Measurements from ENCODE around the gene SEC22C. TPM values are rescaled to one million over a fixed set of nuclear protein-coding genes. Genes with fewer than 3 reads are reported as not detected.
A peak's percentile ranks its signal among the peaks of the same experiment; 100 is the strongest.
"Not testable (repeated sequence)": the region's sequence is repeated elsewhere in the genome, so short reads cannot be mapped to it uniquely, and the experiment has no call there.

Gene SEC22C
- total RNA-seq, 1 experiment from 2014 or later: 53.0 TPM

- Histone ChIP-seq H3K4me3 (ENCODE audit: insufficient read depth, low read depth, low read length) (no peak overlapping the region), H3K27me3 (ENCODE audit: control insufficient read depth, insufficient read depth, low read length) (no peaks in the 10 kb centered on the region), H3K36me3 (replicated peaks; ENCODE audit: control insufficient read depth, insufficient read depth, low read length) (peaks cover 2% of the 10 kb centered on the region)
- DNase-seq: no peak
Measured at GRCh38 chr3:42593635-42594034, 11.9 kb upstream of the SEC22C start.

- H3K27me3 ChIP-seq (ENCODE audit: control insufficient read depth, insufficient read depth, low read length): no peaks in the 10 kb centered on the region
- H3K36me3 ChIP-seq (replicated peaks; ENCODE audit: control insufficient read depth, insufficient read depth, low read length): peaks cover 2% of the 10 kb centered on the region
- peak overlapping the region; percentile 80; the same call in 1 of the 2 replicates for H3K4me3 ChIP-seq (ENCODE audit: insufficient read depth, low read depth, low read length)
- no peak for DNase-seq
Measured at GRCh38 chr3:42591811-42592210, 10.0 kb upstream of the SEC22C start.

GRCh38 chr3:42590989-42591756 is 9.4 kb upstream of the SEC22C start:
- DNase-seq: no peak
- no peaks in the 10 kb centered on the region for H3K27me3 ChIP-seq (ENCODE audit: control insufficient read depth, insufficient read depth, low read length)
- peaks cover 2% of the 10 kb centered on the region for H3K36me3 ChIP-seq (replicated peaks; ENCODE audit: control insufficient read depth, insufficient read depth, low read length)
- H3K4me3 ChIP-seq (ENCODE audit: insufficient read depth, low read depth, low read length): peak overlapping the region; percentile 80

GRCh38 chr3:42589382-42590109 is 7.8 kb upstream of the SEC22C start:
- no peaks in the 10 kb centered on the region for H3K27me3 ChIP-seq (ENCODE audit: control insufficient read depth, insufficient read depth, low read length)
- no peak overlapping the region for H3K4me3 ChIP-seq (ENCODE audit: insufficient read depth, low read depth, low read length)
- no peak for DNase-seq
- no peaks in the 10 kb centered on the region; the same call in none of the 2 replicates for H3K36me3 ChIP-seq (replicated peaks; ENCODE audit: control insufficient read depth, insufficient read depth, low read length)

- no peak for DNase-seq
- no peak overlapping the region for H3K4me3 ChIP-seq (ENCODE audit: insufficient read depth, low read depth, low read length)
- no peaks in the 10 kb centered on the region for H3K27me3 ChIP-seq (ENCODE audit: control insufficient read depth, insufficient read depth, low read length)
- H3K36me3 ChIP-seq (replicated peaks; ENCODE audit: control insufficient read depth, insufficient read depth, low read length): no peaks in the 10 kb centered on the region; the same call in 1 of the 2 replicates
Measured at GRCh38 chr3:42588625-42589024, 6.9 kb upstream of the SEC22C start.

GRCh38 chr3:42582474-42583070 is 805 bp upstream of the SEC22C start:
- DNase-seq: peak; percentile 47
- Histone ChIP-seq H3K27me3 (ENCODE audit: control insufficient read depth, insufficient read depth, low read length) (no peaks in the 10 kb centered on the region), H3K36me3 (replicated peaks; ENCODE audit: control insufficient read depth, insufficient read depth, low read length) (no peaks in the 10 kb centered on the region), H3K4me3 (ENCODE audit: insufficient read depth, low read depth, low read length) (peak overlapping the region; percentile 88)

- Histone ChIP-seq H3K27me3 (ENCODE audit: control insufficient read depth, insufficient read depth, low read length) (no peaks in the 10 kb centered on the region), H3K4me3 (ENCODE audit: insufficient read depth, low read depth, low read length) (peak overlapping the region; percentile 88), H3K36me3 (replicated peaks; ENCODE audit: control insufficient read depth, insufficient read depth, low read length) (no peaks in the 10 kb centered on the region)
- no peak for DNase-seq
Measured at GRCh38 chr3:42581400-42581708, 413 bp downstream of the SEC22C start.

GRCh38 chr3:42579346-42579745 is 2.4 kb downstream of the SEC22C start:
- H3K36me3 ChIP-seq (replicated peaks; ENCODE audit: control insufficient read depth, insufficient read depth, low read length); H3K27me3 ChIP-seq (ENCODE audit: control insufficient read depth, insufficient read depth, low read length); DNase-seq; H3K4me3 ChIP-seq (ENCODE audit: insufficient read depth, low read depth, low read length): not testable (repeated sequence)

- H3K4me3 ChIP-seq (ENCODE audit: insufficient read depth, low read depth, low read length): no peak overlapping the region
- H3K27me3 ChIP-seq (ENCODE audit: control insufficient read depth, insufficient read depth, low read length): no peaks in the 10 kb centered on the region
- no peaks in the 10 kb centered on the region for H3K36me3 ChIP-seq (replicated peaks; ENCODE audit: control insufficient read depth, insufficient read depth, low read length)
- DNase-seq: no peak
Measured at GRCh38 chr3:42578054-42578453, 3.7 kb downstream of the SEC22C start.

- Histone ChIP-seq H3K27me3 (ENCODE audit: control insufficient read depth, insufficient read depth, low read length) (no peaks in the 10 kb centered on the region), H3K36me3 (replicated peaks; ENCODE audit: control insufficient read depth, insufficient read depth, low read length) (no peaks in the 10 kb centered on the region), H3K4me3 (ENCODE audit: insufficient read depth, low read depth, low read length) (no peak overlapping the region)
- DNase-seq: no peak
Measured at GRCh38 chr3:42575137-42575741, 6.5 kb downstream of the SEC22C start.

- peak; percentile 81 for DNase-seq
- H3K27me3 ChIP-seq (ENCODE audit: control insufficient read depth, insufficient read depth, low read length): no peaks in the 10 kb centered on the region
- no peak overlapping the region for H3K4me3 ChIP-seq (ENCODE audit: insufficient read depth, low read depth, low read length)
- H3K36me3 ChIP-seq (replicated peaks; ENCODE audit: control insufficient read depth, insufficient read depth, low read length): peaks cover 3% of the 10 kb centered on the region
Measured at GRCh38 chr3:42572278-42572677, 9.5 kb downstream of the SEC22C start.

- Histone ChIP-seq H3K4me3 (ENCODE audit: insufficient read depth, low read depth, low read length) (no peak overlapping the region), H3K36me3 (replicated peaks; ENCODE audit: control insufficient read depth, insufficient read depth, low read length) (peaks cover 7% of the 10 kb centered on the region), H3K27me3 (ENCODE audit: control insufficient read depth, insufficient read depth, low read length) (no peaks in the 10 kb centered on the region)
- DNase-seq: no peak
Measured at GRCh38 chr3:42569593-42570142, 12.1 kb downstream of the SEC22C start.

- H3K4me3 ChIP-seq (ENCODE audit: insufficient read depth, low read depth, low read length): no peak overlapping the region
- DNase-seq: no peak
- peaks cover 13% of the 10 kb centered on the region for H3K36me3 ChIP-seq (replicated peaks; ENCODE audit: control insufficient read depth, insufficient read depth, low read length)
- H3K27me3 ChIP-seq (ENCODE audit: control insufficient read depth, insufficient read depth, low read length): no peaks in the 10 kb centered on the region
Measured at GRCh38 chr3:42562047-42562907, 19.5 kb downstream of the SEC22C start.

- no peaks in the 10 kb centered on the region for H3K27me3 ChIP-seq (ENCODE audit: control insufficient read depth, insufficient read depth, low read length)
- no peak overlapping the region for H3K4me3 ChIP-seq (ENCODE audit: insufficient read depth, low read depth, low read length)
- H3K36me3 ChIP-seq (replicated peaks; ENCODE audit: control insufficient read depth, insufficient read depth, low read length): peaks cover 21% of the 10 kb centered on the region
- no peak for DNase-seq
Measured at GRCh38 chr3:42557854-42558253, 23.9 kb downstream of the SEC22C start.
